Fibroblast of peridontal ligament (primary cell): ENCODE results near the gene CMBL.
"Not testable (repeated sequence)": the region's sequence is repeated elsewhere in the genome, so short reads cannot be mapped to it uniquely, and the experiment has no call there.

Experiments used
- DNase-seq: peaks from one replicate; pipeline ENCODE4 v3.0.0-alpha.2; 2010; ENCODE audit errors: extremely low read depth

The CMBL gene

DNA sequence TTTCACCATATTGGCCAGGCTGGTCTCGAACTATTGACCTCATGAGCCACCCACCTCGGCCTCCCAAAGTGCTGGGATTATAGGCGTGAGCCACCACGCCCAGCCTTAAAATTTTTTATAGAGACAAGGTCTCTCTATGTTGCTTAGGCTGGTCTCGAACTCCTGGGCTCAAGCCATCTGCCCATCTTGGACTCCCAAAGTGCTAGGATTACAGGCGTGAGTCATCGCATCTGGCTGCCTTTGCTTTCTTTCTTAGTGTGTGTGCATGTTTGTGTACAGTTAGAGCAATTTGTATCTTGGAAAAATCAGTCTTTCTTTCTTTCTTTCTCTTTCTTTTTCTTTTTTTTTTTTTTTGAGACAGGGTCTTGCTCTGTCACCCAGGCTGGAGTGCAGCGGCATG, 22.3 kb downstream of the CMBL start:
- DNase-seq, result peak; percentile 75

DNA sequence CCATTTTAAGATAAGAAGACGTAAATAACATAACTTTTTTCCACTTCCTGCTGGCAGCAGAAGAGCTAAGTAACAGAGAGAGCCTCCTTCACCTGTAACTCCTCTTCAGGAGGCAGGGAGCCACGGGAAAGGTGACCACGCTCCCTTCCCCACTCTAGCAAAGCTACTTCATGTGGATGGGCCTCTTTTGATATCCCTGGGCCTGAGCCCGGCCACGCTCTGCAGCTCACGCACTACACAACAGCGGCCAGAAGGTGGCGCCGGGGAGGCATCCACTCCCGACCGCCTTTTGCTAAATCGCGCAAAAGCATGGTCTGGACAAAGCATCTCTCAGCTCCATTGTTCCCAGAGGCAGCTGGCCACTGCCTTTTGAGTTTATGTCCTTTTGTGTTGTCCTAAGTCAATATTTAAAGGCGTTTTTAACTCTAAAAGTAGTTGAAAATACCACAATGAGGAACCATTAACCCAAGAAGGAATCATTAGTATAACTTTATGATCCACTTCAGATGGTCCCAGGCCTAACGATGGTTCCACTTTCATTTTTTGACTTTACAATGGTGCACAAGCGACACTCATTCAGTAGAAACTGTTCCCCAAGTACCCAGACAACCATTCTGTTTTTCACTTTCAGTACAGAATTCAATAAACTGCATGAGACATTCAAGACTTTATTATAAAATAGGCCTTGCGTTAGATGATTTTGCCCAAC, 23.6 kb downstream of the CMBL start:
- DNase-seq, result peak; percentile 76

DNA sequence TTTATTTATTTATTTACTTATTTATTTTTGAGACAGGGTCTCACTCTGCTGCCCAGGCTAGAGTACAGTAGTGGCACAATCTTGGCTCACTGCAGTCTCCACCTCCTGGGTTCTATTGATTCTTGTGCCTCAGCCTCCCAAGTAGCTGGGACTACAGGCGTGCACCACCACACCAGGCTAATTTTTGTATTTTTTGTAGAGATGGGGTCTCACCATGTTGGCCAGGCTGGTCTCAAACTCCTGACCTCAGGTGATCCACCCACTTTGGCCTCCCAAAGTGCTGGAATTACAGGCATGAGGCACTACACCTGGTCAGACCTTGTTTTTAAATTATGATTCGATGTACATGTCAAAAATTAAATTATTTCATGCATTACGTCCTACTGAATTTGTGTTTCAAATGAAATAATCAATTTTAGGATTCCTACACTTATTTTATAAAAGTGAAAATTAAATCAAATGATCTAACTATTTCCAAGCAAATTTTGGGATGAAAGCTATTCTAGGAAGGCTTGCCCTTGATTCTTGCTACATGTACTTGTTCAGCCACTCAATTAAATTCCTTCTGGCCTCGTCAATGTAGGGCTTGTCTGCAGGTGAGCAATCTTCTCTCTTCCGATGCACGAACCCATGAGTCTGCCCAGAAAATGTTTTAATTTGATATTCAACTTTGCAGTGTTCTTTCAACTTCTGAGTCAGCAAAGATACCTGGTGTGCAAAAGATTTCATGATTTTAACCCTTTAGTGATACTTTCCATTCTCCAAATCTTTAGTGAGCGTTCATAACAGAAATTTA, 27.6 kb downstream of the CMBL start:
- DNase-seq, result no peak

DNA sequence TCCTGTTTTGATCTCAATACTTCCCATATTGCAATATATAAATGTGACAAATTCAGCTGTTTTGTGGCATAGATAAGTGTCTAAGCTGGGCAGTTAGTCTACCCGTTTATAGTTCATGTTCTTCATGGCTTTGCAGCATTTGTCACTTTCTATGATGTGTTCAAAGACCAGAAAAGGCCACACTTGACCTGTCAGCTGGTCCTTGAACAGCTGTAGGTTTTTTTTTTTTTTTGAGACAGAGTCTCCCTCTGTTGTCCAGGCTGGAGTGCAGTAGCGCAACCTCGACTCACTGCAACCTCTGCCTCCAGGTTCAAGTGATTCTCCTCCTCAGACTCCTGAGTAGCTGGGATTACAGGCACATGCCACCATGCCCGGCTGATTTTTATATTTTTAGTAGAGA, 28.4 kb downstream of the CMBL start:
- DNase-seq, result no peak

DNA sequence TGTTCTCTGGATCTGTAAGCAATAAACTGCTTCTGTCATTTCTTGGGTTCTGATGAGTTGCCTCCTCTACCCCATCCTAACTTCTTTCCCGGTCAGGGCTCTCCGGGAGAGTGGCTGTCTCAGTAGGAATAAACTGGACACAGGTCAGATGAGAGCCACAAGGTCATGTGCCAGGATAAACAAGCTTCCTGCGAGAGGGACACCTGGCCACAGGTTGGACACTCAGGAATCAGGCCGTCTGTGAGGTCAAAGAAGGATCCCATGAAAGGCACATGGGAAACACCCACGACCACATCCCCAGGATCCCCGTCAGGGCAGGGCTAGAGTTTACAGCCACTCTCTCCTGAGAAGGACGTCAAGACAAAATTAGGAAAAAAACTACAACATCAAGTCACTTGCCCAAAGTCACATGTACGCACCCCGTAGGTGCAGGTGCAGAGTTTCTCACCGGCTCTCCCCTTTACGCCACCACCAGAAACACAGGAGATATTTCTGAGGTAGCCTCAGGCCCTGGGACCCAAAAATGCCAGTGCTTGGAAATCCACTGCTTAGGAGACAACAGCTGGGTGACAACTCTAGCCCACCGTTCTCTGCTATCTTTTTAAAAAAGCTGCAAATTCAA, 28.9 kb downstream of the CMBL start:
- no peak for DNase-seq

DNA sequence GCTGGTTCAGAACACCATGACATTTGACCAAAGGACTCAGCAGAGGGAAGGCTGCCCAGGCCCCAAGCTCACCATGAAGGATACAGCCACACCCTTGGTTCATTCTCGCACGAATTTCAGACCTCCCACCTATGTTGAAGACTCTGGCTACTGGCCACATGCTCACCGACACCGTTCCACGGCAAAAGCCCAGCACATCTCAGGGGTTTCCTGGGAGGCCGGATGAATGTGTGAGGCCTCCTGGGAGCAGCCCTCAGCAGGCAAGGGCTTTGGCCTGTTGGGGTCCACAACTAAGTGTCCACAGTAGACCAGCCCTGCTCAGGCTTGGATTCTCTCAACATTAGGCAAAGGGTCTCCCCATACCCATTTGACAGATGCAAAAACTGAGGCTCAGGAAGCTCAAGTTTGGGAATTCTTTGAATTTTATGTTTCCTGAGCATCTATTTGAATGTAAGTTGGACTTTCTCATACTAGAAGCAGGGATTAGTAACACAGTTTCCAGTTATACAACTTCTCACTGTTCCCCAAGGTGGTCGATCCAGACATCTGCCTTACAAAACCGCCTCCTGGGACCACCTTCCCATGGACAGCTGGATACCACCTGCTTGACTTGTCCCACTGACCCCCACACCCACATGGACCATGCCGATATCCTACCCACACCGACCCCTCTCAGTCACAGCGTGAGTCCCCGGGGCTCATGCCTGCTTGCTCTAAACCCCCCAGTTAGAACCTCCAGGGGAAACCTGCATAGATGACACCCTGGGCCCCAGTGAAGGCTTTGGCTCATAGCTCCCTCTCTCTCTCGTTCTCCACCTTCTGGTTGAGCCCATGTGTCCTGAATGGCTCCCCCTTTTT, 29.7 kb downstream of the CMBL start:
- no peak for DNase-seq

DNA sequence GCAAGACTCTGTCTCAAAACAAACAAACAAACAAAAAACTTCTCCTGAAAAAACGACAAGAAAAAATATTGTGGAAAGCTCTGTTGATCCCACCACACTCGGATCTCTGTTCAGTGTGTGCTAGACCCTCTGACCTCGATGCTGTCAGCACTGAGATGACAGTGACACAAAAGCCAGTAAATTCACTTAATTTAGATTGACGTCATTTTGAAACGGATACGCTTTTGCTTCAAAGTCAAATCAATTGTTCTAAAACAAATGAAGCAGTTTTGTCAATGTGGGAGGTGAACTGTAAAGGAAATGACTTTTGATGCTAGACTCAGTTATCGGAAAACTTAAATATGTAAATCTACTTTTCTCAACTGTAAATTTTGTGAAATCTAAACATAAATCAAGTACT, 31.0 kb downstream of the CMBL start:
- no peak for DNase-seq

DNA sequence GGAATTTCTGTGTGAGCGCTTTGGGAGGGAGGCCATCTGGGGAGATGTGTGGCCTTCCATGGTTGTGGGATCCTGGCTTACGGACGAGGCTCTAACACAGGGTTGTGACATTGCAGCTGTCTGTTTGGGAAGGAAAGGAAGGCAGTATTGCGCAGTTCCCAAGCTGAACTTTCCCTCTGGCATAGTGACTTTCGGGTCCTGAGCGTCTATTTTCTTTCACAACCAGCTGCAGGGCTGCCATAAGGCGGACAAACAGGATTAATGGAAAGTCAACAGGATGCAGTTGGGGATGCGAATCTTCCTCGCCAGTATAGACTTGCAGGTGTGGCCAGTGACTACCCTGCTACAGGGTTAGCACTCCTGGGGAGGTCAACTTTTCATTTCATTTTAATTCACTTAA, 31.7 kb downstream of the CMBL start:
- no peak for DNase-seq

DNA sequence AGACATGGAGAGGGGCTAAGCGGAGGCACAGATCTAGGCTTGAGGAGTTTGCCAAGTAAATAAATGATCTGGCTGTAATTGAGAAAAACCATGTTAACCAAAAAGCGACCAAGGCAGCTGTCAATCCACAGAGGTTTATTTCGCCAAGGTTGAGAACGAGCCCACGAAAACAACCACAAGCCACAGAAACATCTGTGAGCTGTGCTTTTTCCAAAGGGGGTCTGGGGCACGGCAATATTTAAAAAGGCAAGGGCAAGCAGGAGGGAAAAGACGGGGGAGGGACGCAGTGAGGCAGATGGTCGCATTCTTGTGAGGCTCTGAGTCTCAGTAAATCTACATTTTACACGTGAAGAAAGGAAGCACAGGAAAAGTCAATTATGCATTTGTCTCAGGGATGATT, 32.2 kb downstream of the CMBL start:
- DNase-seq, result no peak

DNA sequence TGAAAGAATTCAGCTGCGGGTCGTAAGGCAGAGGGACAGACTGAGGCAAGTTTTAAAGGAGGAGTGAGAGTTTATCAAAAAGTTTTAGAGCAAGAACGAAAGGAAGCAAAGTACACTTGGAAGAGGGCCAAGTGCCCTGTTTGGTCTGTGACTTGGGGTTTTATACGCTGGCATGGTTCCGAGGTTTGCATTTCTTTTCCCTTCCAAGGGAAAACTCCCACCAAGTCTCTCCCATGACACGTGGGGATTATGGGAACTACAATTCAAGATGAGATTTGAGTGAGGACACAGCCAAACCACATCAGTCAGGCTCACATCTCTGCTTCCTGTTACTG, 34.9 kb downstream of the CMBL start:
- not testable (repeated sequence) for DNase-seq

DNA sequence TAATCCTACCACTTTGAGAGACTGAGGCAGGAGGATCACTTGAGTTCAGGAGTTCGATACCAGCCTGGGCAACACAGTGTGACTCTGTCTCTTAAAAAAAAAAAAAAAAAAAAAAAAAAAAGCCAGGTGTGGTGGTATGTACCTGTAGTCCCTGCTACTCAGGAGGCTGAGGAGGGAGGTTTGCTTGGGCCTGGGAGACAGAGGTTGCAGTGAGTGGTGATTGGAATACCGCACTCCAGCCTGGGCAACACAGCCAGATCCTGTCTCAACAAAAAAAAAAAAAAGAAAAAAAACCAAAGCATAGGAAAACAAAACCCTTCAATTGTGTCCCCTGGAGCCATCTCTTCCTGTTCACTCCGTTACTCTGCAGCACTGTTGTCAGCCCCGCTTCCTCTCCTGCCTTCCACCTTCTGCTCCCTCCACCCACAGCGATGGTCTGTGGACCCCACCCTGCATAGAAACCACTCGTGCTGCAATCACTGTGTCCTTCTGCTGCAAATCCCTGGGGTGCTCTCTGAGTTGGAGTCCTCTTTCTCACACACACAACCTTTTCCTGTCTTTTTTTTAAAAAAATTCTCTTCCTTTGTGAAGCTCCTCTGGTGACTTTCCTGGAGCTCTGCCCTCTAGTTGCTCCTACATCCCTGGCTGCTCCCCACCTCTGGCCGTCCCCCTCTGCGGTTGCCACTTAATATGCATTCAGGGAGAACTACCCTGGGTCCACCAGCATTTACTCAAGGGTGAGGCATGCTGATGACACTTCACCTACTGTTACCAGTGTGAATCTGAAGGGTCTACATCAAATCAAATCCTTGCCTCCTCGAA, 35.4 kb downstream of the CMBL start:
- DNase-seq, result no peak

DNA sequence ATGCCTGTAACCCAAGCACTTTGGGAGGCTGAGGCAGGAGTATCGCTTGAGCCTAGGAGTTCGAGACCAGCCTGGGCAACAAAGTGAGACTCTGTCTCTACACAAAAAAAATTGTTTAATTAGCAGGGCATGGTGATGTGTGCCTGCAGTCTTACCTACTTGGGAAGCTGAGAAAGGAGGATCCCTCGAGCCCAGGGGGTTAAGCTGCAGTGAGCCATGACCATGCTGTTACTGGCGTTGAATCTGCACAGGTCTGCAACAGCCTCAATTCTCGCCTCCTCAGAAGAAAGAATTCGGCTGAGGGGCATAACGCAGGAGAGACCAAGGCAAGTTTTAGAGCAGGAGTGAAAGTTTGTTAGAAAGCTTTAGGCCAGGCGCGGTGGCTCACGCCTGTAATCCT, 39.6 kb downstream of the CMBL start:
- no peak for DNase-seq

DNA sequence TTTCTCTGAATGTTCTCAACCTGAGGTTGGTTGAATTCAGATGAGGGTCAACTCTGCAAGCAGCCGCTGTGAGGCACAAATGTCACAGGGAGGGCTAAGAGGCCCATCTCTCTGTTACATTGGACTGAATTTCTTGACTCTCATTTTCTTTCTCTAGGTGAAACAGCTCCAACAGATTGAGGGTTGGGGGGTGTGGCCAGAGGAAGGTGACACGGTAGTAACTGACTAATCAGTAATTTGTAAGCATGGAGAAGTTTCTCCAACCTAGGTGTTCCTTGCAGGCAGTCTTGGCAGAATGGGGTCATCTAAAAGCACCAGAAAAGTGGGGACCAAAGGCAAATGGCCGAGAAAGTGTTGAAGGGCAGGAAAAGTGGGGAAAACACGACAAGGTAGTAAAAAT, 40.9 kb downstream of the CMBL start:
- no peak for DNase-seq

DNA sequence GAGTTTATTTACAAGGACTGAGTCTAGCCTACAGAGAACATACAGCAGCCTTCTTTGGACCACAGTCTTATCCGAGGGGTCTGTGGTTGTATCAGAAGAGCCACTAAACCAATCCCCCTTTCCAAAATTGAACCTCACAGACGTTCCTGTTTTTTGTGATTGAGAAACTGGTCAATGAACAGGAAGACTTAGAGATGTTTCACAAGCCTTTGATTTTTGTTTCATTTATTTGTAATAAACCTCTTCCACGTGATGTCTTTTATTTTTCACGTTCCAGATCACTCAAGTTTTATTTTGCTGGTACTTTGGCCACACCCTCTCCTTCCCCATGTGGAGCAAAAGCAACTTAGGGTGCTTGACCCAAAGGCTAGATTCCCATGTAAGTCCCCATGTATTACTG, 41.6 kb downstream of the CMBL start:
- no peak for DNase-seq

DNA sequence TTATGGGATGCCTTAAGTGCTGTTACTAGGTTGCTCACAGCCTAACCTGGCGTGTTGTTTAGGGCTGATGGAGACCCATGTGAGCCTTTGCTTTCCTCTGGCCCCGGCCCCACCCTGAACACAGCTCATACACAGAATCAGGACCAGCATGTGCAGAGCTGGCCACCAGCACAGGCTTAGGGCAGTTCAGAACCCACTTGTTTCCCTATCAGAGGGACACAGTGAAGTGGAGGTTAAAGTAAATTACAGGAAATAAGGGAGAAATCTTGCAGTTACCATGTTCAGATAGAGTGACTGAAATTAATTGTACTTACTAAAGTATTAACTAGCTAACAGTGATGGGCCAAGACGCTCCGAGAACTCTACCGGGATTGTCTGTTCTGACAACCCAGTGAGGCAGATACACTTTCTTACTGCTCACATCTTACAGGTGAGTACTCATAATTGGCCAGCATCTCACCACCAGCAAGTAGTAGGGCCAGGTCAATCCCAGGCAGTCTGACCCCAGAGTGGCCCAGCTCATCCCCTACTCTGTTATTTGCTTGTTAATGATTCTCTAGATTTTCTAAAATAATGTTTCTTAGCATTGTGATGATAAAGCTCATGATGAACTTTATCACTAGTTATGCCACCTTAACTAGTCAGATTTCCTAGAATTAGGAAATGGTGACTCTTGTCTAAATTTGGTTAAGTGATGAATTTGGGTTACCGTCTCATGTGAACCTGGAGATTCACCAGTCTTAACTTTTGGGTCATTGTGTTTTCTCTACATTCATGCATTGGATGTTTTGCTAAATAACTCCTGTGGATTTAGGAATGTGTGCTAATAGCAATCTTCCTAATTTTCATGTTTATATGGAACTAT, 42.2 kb downstream of the CMBL start:
- DNase-seq, result no peak

DNA sequence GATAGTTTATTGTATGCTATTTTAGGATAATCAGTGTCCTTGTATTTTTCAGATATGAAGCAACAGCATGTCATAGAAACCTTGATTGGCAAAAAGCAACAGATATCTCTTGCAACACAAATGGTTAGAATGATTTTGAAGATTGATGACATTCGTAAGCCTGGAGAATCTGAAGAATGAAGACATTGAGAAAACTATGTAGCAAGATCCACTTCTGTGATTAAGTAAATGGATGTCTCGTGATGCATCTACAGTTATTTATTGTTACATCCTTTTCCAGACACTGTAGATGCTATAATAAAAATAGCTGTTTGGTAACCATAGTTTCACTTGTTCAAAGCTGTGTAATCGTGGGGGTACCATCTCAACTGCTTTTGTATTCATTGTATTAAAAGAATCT, 43.1 kb downstream of the CMBL start:
- DNase-seq, result peak; percentile 33

DNA sequence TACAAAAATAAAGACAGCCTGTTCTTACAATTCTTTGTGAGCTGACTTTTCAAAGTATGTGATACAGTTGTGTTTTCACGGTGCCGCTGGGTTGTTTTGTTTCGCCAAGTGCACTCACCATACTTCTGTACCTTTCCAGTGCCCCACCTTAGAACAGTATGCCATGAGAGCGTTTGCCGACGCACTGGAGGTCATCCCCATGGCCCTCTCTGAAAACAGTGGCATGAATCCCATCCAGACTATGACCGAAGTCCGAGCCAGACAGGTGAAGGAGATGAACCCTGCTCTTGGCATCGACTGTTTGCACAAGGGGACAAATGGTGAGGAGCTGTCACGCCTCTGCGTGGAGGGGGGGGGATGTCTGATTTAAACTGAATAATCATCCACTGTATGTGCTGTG, 44.7 kb downstream of the CMBL start:
- no peak for DNase-seq

DNA sequence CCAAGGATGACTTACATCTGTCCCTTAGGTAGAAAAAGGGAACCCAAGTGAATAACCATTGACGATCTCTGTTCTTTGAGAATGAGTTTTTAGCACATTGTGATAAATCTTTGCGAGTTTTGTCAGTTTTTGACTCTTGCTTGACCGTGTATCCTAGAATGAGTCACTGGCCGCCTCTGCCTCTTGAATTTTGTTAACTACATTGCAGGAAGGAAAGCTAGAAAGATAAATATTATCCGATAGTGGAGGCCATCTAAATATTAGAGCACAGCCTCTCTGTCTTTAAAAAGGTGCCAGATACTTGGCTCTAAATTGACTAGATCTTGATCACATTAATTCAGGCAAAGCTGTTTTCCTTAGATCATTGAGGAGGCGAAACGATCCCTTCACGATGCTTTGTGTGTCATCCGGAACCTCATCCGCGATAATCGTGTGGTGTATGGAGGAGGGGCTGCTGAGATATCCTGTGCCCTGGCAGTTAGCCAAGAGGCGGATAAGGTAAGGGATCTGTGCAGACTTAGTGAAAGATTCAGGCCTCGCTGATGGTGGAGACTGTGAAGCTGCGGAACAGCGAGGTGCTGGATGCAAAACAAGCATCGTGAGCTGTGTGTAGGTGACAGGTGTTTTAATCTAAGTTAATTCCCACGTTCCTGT, 45.5 kb downstream of the CMBL start:
- DNase-seq, result no peak

DNA sequence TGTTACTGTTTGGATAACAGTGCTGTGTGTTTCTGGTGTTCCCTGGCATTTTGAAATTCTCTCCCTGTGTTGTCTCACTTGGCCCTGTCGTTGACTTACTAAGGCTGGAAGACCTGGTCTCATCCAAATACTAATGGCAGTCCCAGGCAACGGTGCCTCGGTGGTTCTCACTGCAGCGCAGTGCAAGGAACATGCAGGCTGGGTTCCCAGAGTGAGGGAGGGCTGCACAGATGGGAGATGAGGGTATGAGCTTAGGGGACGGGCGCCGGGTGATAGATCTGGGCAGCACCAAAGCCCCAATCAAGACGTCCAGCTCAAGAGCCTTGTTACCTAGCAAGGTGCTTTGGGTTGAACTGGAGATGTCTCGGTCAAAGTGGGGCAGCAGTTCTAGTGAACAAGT, 46.6 kb downstream of the CMBL start:
- DNase-seq, result no peak

DNA sequence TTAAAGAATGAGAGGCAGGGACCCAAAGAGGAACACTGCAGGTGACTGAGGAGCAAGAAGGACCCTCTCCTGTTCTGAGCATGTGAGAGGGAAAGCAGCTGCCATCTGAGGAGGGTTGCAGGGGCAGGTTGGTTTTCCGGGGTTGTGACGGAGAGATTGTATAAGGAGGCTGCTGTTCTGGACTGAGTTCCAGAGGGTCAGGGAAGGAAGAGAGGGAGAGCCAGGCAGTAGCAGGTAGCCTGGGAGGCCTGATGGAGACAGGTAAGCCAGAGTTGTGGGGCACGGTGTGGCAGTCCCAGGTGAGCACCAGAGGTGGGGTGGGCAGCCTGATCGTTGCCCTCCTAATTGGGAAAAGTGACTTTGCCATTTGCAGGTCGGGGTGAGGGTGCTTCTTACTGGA, 47.8 kb downstream of the CMBL start:
- no peak for DNase-seq
